HL-60 (cell line): ENCODE results near the gene ING2.

Source experiments
- CTCF ChIP-seq: IDR thresholded peaks from one replicate; pipeline ENCODE4 v1.5.1; 2011; ENCODE audit warnings: low read length, control low read depth, inconsistent platforms; ENCODE audit not compliant: insufficient read depth
- GABPA ChIP-seq: IDR thresholded peaks from 2 replicates; pipeline ENCODE4 v1.6.1; 2012; ENCODE audit warnings: low read depth
- POLR2AphosphoS5 ChIP-seq: IDR thresholded peaks from 2 replicates; pipeline ENCODE4 v1.6.1; 2012; ENCODE audit warnings: low read depth
- REST ChIP-seq: IDR thresholded peaks from 2 replicates; pipeline ENCODE4 v1.6.1; 2012; ENCODE audit warnings: low read depth; ENCODE audit not compliant: insufficient replicate concordance
- SPI1 ChIP-seq: IDR thresholded peaks from 2 replicates; pipeline ENCODE4 v1.6.1; 2012; ENCODE audit warnings: low read depth, mild to moderate bottlenecking, borderline replicate concordance

- TF ChIP-seq POLR2AphosphoS5 (no peak), GABPA (no peak), CTCF (no peak), REST (no peak), SPI1 (no peak)
Observed at GRCh38 chr4:183499389-183499788, 5.5 kb upstream of the ING2 start.
